ENCODE data around the gene DLG2.

The DLG2 gene

DNA sequence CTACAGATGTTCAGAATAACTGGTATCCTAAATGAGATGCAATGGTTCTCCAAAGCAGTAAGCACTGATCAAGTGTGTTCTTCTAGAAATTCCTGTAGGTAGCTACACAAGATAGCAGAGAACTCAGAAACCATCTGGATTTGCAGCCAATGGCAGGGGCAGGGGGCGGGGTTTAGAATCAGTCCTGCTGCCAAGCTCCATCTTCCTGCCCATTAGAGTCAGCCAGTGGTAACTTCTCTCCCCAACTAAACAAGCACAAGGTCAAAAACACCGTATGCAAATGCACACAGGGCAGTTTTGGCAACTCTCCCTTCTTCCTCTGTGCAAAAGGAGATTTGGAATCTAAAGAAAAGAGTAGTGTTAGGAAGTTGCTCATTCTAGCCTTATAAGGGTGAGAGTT lies 2103.5 kb downstream of the DLG2 start:
- no peak for DNase-seq

DNA sequence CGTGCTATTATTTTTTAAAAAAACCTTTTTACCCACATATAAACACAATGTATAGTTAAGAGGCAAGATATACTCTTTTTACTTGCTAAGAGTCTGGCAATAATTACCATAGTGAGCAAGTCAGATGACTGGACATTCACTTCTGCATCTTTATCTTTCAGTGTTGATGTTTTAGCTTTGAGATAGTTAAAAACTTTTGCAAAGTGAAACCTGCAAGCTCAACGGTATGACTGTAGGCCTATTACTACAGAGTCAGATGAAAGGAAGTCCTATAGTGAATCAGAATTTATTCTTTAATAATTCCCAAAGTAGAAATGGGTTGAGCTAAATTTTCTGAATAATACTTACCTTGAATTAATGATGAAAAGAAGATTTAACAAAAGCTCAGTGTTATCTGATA lies 2104.2 kb downstream of the DLG2 start:
- DNase-seq = no peak

- no peak for DNase-seq
Observed at GRCh38 chr11:83521647-83522596, 2105.2 kb downstream of the DLG2 start.

GRCh38 chr11:83520849-83521248 lies 2106.3 kb downstream of the DLG2 start:
- DNase-seq = no peak

GRCh38 chr11:83511646-83512045 lies 2115.5 kb downstream of the DLG2 start:
- no peak for DNase-seq

- no peak for DNase-seq
Observed at GRCh38 chr11:83510530-83511460, 2116.3 kb downstream of the DLG2 start.

- DNase-seq = no peak
Observed at GRCh38 chr11:83508804-83509203, 2118.3 kb downstream of the DLG2 start.

DNA sequence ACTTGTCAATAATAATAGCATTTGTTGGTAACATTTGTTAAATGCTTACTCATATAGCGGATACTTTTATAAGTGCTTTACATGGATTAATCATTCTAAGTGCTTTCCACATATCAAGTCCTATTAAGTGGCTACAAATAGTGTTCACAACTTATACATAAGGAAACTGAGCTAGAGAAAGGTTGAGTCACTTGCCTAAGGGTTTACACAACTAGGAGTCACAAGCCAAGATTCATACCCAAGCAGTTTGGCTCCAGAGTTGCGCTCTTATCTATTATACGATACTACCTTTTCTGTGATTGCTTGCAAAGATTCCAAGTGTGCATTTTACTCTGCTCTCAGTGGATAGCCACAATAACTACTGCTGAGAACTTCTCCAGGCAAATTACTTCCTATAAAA lies 2125.1 kb downstream of the DLG2 start:
- DNase-seq = no peak

GRCh38 chr11:83493917-83494316 lies 2133.2 kb downstream of the DLG2 start:
- DNase-seq = no peak

DNA sequence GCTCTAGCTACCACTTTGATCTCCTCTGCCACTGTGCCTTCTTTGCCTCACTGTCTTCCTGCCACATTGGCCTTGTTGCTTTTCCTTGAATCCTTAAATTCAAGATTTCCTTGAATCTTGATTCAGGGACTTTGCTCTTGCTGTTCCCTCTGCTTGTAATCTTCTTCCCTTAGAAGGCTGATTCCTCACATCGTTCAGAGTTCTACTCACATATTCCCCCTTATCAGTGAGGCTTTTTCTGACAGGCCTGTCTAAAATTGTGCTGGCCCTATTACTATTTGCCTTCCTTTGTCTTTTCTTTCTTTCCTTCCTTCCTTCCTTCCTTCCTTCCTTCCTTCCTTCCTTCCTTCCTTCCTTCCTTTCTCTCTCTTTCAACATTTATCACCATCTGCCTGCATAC lies 2134.1 kb downstream of the DLG2 start:
- DNase-seq = no peak

GRCh38 chr11:83483808-83484207 lies 2143.3 kb downstream of the DLG2 start:
- no peak for DNase-seq

DNA sequence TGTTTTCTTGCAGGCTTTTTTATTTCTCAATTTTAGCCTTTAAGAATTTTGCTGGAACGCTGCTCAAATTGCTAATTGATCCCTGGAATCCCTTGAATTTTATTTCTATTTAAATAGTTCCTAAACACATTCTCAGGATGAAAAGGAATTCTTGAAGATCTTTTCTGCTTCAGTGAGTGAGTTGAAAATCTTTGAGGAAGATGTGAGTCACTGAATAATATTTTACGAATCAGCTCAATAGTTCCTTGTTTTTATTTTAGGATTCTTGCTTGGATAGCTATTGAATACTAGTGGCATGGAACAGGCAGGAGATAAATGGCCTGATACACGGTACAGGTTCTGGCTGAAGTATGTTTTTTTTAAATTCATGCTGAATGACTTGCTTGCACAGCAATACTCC lies 2146.3 kb downstream of the DLG2 start:
- DNase-seq = no peak

DNA sequence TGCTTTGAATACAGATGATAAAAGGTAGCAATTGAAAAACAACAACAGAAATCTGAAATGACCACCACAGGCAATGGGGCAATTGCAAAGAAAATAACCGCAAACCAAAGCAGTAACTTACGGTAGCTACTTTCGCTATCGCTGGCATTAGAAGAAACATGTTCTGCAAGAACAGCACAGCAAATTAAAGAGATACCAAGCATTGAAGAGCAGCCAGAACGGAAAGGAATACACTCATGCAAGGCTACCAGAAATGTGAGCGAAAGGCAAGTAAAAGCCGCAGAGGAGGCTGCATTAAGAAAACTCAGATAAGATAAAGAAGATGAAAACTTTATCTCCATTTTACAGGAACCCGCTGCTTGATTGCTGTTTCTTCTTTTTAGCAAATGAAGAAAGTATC lies 2146.9 kb downstream of the DLG2 start:
- no peak for DNase-seq

DNA sequence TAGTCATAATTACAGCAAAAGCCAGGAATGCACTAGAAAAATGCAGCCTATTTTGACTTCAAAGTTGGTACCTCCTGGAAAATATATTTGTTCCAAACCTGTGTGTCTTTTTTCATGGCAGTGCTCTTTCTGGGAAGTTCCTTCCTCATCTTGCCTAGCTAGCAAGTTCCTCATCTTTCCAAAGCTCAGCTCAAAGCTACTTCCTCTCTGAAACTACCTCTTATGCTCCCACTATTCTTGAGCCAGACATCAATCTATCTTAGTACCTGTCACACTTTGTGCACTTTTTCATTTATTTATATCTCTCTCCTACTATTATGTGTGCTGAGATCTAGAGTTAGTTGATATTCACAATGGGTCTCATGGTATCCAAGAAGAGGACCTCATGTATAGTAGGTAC lies 2149.4 kb downstream of the DLG2 start:
- DNase-seq = peak; percentile 19

GRCh38 chr11:83475760-83476159 lies 2151.4 kb downstream of the DLG2 start:
- no peak for DNase-seq

GRCh38 chr11:83473743-83474142 lies 2153.4 kb downstream of the DLG2 start:
- DNase-seq = no peak

- no peak for DNase-seq
Observed at GRCh38 chr11:83472806-83473205, 2154.3 kb downstream of the DLG2 start.

- DNase-seq = no peak
Observed at GRCh38 chr11:83471831-83472727, 2155.1 kb downstream of the DLG2 start.

- DNase-seq = no peak
Observed at GRCh38 chr11:83467837-83468236, 2159.3 kb downstream of the DLG2 start.

DNA sequence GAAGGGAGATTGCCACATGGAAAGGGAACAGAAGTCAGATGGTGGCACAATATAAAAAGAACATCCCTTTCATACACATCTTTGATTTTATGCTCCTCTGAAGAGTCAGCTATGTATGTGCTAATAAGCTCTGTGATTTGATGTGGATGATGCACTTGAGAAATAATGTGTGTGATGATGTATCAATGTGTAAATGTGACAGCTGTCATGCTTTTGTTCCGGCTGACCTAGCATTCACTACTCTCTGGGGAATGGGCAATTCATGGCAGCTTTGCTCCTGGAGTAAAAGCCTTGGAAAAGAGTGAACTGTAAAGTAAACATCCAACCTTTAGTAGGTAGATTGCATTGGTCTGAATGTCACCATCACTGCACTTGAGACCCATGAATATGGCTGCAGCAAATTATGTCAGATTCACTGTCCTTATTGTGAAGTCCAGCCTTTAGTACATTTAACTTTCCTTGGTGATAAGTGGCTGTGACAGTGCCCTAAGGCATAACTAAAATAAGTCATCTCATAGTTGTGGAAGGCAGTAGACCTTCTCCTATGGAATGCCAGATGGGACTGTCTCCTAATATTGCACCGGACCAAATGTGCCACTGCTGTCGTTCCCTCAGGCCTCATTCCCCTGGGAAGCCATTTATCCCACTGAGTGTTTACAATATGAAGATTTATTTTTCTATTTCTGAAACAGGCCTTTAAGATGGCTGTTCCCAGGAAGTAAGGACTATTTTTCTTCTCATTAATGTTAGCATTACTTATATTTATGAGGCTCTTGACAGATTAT lies 2162.8 kb downstream of the DLG2 start:
- DNase-seq = no peak

- no peak for DNase-seq
Observed at GRCh38 chr11:83459798-83460197, 2167.3 kb downstream of the DLG2 start.

DNA sequence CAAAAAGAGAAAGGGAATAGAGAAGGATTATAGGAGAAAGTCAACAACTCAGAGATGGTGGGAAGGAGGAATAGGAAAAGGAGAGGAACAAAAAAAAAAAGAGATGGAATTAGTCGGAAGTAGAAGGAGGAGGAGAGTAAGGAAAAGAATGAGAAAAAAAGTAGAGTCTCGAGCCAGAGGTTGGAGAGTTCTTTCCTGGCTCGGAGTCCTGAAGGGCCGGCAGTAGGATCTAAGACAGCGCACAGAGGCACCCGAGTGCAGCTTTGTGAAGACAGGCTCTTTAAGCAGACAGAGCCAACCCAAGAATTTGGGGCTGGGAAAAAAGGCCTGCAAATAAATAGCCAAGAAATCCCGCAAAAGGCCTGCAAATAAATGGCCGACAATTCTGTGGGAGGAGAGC lies 2170.6 kb downstream of the DLG2 start:
- no peak for DNase-seq

Measured in inflammatory macrophage treated with lipopolysaccharide for 4 hours (primary cell).